Measurements from ENCODE around the gene ZFAND3.

ZFAND3 gene

GRCh38 chr6:38193481-38194281, 374.2 kb downstream of the ZFAND3 start:
- DNase-seq = no peak

- no peak for DNase-seq
Measured at GRCh38 chr6:38194282-38194572, 374.7 kb downstream of the ZFAND3 start.

- DNase-seq = no peak
Measured at GRCh38 chr6:38194589-38194988, 375.1 kb downstream of the ZFAND3 start.

- DNase-seq = no peak
Measured at GRCh38 chr6:38195113-38195635, 375.6 kb downstream of the ZFAND3 start.

GRCh38 chr6:38198219-38198618, 378.7 kb downstream of the ZFAND3 start:
- peak; percentile 21 for DNase-seq
